Gastrocnemius medialis (tissue), 4 donors: ENCODE measurements around the gene SNX21.

ENCODE experiments used
- POLR2A ChIP-seq, 2 donors: fragments of 450-650 bp; IDR thresholded peaks; one replicate each; pipeline ENCODE4 v1.6.1; 2017; ENCODE audit warnings: antibody characterized with exemption in 2 of 2, mild to moderate bottlenecking in 2 of 2, moderate library complexity in 2 of 2
- TF ChIP-seq, protein P1 (sequence below), 5 experiments: fragments of 450-650 bp in 3 of 5; fragments of 200-600 bp in 2 of 5; sonication (generic) in 2 of 5; IDR thresholded peaks in 4 of 5; conservative IDR thresholded peaks in 1 of 5; 1 replicate in 4 of 5; 2 replicates in 1 of 5; pipeline ENCODE4 v1.5.1; 2016 to 2019; ENCODE audit warnings: antibody characterized with exemption in 5 of 5, mild to moderate bottlenecking in 3 of 5, moderate library complexity in 3 of 5

DNA sequence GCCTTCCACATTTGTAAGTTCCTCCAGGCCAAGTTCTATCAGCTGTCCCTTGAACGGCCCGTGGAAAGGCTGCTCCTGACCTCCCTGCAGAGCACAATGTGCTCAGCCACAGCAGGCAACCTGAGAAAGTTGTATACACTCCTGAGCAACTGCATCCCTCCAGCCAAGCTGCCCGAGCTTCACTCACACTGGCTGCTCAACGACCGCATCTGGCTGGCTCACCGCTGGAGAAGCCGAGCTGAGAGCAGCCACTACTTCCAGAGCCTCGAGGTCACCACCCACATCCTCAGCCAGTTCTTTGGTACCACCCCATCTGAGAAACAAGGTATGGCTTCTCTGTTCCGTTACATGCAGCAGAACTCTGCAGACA lies 49.5 kb downstream of the SNX21 start:
- TF ChIP-seq, protein P1, sequence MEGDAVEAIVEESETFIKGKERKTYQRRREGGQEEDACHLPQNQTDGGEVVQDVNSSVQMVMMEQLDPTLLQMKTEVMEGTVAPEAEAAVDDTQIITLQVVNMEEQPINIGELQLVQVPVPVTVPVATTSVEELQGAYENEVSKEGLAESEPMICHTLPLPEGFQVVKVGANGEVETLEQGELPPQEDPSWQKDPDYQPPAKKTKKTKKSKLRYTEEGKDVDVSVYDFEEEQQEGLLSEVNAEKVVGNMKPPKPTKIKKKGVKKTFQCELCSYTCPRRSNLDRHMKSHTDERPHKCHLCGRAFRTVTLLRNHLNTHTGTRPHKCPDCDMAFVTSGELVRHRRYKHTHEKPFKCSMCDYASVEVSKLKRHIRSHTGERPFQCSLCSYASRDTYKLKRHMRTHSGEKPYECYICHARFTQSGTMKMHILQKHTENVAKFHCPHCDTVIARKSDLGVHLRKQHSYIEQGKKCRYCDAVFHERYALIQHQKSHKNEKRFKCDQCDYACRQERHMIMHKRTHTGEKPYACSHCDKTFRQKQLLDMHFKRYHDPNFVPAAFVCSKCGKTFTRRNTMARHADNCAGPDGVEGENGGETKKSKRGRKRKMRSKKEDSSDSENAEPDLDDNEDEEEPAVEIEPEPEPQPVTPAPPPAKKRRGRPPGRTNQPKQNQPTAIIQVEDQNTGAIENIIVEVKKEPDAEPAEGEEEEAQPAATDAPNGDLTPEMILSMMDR (IDR thresholded peaks at IDR 0.05 in 4 of 5, conservative IDR thresholded peaks at IDR 0.05 in 1 of 5): no peak
- no peak for TF ChIP-seq POLR2A (IDR thresholded peaks at IDR 0.05)
